ENCODE data around the gene TWNK. TPM values are rescaled to one million over a fixed set of nuclear protein-coding genes. Genes with fewer than 3 reads are reported as not detected.

Gene TWNK
- total and polyA plus RNA-seq, 2 experiments from 2014 or later: 12.2 to 29.4 TPM

DNA sequence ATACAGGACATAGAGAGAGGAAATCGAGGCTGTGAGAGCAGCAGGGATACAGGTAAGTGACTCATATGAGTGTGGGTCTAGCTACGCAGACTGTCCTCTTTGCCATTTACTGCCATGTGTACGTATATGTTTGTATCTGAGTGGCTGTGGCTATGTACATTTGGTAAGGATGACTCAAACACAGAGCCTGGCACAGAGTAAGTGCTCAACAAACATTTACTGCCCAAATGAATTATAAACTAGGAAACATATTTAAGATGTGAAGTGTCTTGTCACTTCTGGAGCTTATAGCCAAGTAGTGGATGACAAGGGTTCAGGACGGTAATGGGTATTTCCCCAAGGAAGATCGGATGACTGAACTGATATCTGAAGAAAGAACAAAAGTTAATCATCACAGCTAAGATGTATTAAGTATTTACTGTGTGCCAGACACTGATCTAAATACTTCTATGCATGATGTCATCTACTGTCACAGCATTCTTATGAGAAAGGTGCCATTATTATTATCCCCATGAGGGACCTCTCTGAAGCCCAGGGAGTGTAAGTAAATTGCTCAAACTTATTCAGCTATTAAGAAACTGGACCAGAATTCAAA, 6.1 kb upstream of the TWNK start (continued):
- TF ChIP-seq, protein P1, sequence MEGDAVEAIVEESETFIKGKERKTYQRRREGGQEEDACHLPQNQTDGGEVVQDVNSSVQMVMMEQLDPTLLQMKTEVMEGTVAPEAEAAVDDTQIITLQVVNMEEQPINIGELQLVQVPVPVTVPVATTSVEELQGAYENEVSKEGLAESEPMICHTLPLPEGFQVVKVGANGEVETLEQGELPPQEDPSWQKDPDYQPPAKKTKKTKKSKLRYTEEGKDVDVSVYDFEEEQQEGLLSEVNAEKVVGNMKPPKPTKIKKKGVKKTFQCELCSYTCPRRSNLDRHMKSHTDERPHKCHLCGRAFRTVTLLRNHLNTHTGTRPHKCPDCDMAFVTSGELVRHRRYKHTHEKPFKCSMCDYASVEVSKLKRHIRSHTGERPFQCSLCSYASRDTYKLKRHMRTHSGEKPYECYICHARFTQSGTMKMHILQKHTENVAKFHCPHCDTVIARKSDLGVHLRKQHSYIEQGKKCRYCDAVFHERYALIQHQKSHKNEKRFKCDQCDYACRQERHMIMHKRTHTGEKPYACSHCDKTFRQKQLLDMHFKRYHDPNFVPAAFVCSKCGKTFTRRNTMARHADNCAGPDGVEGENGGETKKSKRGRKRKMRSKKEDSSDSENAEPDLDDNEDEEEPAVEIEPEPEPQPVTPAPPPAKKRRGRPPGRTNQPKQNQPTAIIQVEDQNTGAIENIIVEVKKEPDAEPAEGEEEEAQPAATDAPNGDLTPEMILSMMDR (conservative IDR thresholded peaks at IDR 0.05; ENCODE audit: low read depth in 2 of 2): no peak
- TF ChIP-seq POLR2AphosphoS5 (IDR thresholded peaks at IDR 0.05; ENCODE audit: low read depth) (no peak), NANOG (IDR thresholded peaks at IDR 0.05; ENCODE audit: borderline replicate concordance) (no peak)

DNA sequence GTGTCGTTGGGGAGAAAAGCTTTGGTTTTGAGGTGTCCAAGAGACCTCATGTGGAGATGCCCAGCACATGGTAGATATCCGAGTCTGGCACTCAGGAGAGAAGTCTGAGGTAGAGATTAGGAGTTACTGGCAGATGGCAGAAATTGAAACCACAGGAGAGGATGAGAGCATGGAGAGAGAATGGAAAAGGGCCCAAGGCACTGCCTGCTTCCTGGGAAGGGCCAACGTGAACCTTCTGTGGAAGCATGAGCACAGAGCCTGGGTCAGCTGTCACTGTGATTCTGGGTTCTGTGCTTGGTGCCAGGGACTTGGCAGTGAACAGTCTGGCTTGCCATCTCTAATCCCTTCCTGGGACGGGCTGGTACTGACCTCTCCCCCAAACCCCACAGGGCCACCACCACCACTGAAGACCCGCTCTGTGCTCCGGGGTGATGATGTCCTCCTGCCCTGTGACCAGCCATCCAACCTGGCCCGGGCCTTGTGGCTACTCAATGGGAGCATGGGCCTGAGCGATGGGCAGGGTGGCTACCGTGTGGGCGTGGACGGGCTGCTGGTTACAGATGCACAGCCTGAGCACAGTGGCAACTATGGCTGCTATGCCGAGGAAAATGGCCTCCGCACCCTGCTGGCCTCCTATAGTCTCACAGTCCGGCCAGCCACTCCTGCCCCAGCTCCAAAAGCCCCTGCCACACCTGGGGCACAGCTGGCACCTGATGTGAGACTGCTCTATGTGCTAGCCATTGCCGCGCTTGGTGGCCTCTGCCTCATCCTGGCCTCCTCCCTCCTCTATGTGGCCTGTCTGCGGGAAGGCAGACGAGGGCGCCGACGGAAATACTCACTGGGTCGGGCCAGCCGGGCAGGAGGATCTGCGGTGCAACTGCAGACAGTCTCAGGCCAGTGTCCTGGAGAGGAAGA, 4.2 kb upstream of the TWNK start:
- Mint-ChIP-seq H3K27ac (no peak overlapping the region), H3K9me3 (peaks cover 2% of the 10 kb centered on the region; the same call in 1 of the 3 replicates), H3K36me3 (ENCODE audit: low read depth) (peaks cover 11% of the 10 kb centered on the region), H3K27me3 (ENCODE audit: insufficient read depth, low read depth, poor library complexity) (peaks cover 19% of the 10 kb centered on the region), H3K4me3 (no peak overlapping the region; the same call in 2 of the 3 replicates), H3K4me1 (peaks cover 12% of the 10 kb centered on the region)
- no peaks in the 10 kb centered on the region for H3K36me3 ChIP-seq (ENCODE audit: insufficient read depth)
- H2AFZ ChIP-seq: no peak overlapping the region
- no peaks in the 10 kb centered on the region for H3K4me1 ChIP-seq (ENCODE audit: insufficient read depth)
- no peak overlapping the region for H3K4me2 ChIP-seq
- no peak overlapping the region for H3K27ac ChIP-seq (ENCODE audit: low read depth)
- H3K27me3 ChIP-seq (ENCODE audit: insufficient read depth): no peaks in the 10 kb centered on the region
- H4K20me1 ChIP-seq (replicated peaks; ENCODE audit: insufficient read depth): peaks cover 10% of the 10 kb centered on the region; the same call in 1 of the 2 replicates
- no peaks in the 10 kb centered on the region for H3K9me2 ChIP-seq (ENCODE audit: insufficient read depth)
- H3F3A ChIP-seq (replicated peaks; ENCODE audit: low read depth): peaks cover 7% of the 10 kb centered on the region; the same call in 1 of the 2 replicates
- no peak for ATAC-seq
- DNase-seq (ENCODE audit: low spot score): no peak
- peaks cover 20% of the 10 kb centered on the region for H3K79me2 ChIP-seq (replicated peaks; ENCODE audit: insufficient read depth)
- H3K4me3 ChIP-seq: no peak overlapping the region
- TF ChIP-seq STAT1 (IDR thresholded peaks at IDR 0.05; ENCODE audit: unreplicated experiment): no peak
- no peak for TF ChIP-seq POLR2AphosphoS5 (IDR thresholded peaks at IDR 0.05; ENCODE audit: low read depth)
- no peak for TF ChIP-seq ZNF331 (CRISPR knock-in tag; IDR thresholded peaks at IDR 0.05; ENCODE audit: low read depth)
- TF ChIP-seq, protein P2, sequence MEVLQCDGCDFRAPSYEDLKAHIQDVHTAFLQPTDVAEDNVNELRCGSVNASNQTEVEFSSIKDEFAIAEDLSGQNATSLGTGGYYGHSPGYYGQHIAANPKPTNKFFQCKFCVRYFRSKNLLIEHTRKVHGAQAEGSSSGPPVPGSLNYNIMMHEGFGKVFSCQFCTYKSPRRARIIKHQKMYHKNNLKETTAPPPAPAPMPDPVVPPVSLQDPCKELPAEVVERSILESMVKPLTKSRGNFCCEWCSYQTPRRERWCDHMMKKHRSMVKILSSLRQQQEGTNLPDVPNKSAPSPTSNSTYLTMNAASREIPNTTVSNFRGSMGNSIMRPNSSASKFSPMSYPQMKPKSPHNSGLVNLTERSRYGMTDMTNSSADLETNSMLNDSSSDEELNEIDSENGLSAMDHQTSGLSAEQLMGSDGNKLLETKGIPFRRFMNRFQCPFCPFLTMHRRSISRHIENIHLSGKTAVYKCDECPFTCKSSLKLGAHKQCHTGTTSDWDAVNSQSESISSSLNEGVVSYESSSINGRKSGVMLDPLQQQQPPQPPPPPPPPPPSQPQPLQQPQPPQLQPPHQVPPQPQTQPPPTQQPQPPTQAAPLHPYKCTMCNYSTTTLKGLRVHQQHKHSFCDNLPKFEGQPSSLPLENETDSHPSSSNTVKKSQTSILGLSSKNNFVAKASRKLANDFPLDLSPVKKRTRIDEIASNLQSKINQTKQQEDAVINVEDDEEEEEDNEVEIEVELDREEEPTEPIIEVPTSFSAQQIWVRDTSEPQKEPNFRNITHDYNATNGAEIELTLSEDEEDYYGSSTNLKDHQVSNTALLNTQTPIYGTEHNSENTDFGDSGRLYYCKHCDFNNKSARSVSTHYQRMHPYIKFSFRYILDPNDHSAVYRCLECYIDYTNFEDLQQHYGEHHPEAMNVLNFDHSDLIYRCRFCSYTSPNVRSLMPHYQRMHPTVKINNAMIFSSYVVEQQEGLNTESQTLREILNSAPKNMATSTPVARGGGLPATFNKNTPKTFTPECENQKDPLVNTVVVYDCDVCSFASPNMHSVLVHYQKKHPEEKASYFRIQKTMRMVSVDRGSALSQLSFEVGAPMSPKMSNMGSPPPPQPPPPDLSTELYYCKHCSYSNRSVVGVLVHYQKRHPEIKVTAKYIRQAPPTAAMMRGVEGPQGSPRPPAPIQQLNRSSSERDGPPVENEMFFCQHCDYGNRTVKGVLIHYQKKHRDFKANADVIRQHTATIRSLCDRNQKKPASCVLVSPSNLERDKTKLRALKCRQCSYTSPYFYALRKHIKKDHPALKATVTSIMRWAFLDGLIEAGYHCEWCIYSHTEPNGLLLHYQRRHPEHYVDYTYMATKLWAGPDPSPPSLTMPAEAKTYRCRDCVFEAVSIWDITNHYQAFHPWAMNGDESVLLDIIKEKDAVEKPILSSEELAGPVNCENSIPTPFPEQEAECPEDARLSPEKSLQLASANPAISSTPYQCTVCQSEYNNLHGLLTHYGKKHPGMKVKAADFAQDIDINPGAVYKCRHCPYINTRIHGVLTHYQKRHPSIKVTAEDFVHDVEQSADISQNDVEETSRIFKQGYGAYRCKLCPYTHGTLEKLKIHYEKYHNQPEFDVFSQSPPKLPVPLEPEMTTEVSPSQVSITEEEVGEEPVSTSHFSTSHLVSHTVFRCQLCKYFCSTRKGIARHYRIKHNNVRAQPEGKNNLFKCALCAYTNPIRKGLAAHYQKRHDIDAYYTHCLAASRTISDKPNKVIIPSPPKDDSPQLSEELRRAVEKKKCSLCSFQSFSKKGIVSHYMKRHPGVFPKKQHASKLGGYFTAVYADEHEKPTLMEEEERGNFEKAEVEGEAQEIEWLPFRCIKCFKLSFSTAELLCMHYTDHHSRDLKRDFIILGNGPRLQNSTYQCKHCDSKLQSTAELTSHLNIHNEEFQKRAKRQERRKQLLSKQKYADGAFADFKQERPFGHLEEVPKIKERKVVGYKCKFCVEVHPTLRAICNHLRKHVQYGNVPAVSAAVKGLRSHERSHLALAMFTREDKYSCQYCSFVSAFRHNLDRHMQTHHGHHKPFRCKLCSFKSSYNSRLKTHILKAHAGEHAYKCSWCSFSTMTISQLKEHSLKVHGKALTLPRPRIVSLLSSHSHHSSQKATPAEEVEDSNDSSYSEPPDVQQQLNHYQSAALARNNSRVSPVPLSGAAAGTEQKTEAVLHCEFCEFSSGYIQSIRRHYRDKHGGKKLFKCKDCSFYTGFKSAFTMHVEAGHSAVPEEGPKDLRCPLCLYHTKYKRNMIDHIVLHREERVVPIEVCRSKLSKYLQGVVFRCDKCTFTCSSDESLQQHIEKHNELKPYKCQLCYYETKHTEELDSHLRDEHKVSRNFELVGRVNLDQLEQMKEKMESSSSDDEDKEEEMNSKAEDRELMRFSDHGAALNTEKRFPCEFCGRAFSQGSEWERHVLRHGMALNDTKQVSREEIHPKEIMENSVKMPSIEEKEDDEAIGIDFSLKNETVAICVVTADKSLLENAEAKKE (CRISPR knock-in tag; IDR thresholded peaks at IDR 0.05): no peak
- TF ChIP-seq ZNF114 (CRISPR knock-in tag; IDR thresholded peaks at IDR 0.05): no peak
- TF ChIP-seq, protein P3, sequence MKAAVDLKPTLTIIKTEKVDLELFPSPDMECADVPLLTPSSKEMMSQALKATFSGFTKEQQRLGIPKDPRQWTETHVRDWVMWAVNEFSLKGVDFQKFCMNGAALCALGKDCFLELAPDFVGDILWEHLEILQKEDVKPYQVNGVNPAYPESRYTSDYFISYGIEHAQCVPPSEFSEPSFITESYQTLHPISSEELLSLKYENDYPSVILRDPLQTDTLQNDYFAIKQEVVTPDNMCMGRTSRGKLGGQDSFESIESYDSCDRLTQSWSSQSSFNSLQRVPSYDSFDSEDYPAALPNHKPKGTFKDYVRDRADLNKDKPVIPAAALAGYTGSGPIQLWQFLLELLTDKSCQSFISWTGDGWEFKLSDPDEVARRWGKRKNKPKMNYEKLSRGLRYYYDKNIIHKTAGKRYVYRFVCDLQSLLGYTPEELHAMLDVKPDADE (IDR thresholded peaks at IDR 0.05): no peak
- TF ChIP-seq EZH2 (IDR thresholded peaks at IDR 0.05; ENCODE audit: low read depth, unreplicated experiment): no peak
- TF ChIP-seq NANOG (IDR thresholded peaks at IDR 0.05; ENCODE audit: borderline replicate concordance): no peak
- TF ChIP-seq EZH2phosphoT487 (IDR thresholded peaks at IDR 0.05; ENCODE audit: unreplicated experiment): no peak
- no peak for TF ChIP-seq JUNB (IDR thresholded peaks at IDR 0.05; ENCODE audit: unreplicated experiment)

All from GM23338 (cell line).